ENCODE data around the gene FBXO22.

Gene FBXO22

GRCh38 chr15:75900577-75900976 is 3.1 kb upstream of the FBXO22 start:
- TF ChIP-seq ZNF580 (tag by site-specific recombination; IDR thresholded peaks at IDR 0.05): no peak
- TF ChIP-seq KLF10 (tag by site-specific recombination; IDR thresholded peaks at IDR 0.05): no peak
- TF ChIP-seq ZNF394 (tag by site-specific recombination; IDR thresholded peaks at IDR 0.05; ENCODE audit: borderline replicate concordance): no peak
- no peak for TF ChIP-seq ZNF488 (tag by site-specific recombination; IDR thresholded peaks at IDR 0.05)
- TF ChIP-seq ZNF549 (tag by site-specific recombination; IDR thresholded peaks at IDR 0.05): no peak
- TF ChIP-seq ZBTB1 (tag by site-specific recombination; IDR thresholded peaks at IDR 0.05): no peak
- TF ChIP-seq ZNF529 (tag by site-specific recombination; IDR thresholded peaks at IDR 0.05; ENCODE audit: insufficient replicate concordance): no peak
- no peak for TF ChIP-seq ZNF292 (tag by site-specific recombination; IDR thresholded peaks at IDR 0.05; ENCODE audit: borderline replicate concordance, low read depth)
- no peak for TF ChIP-seq ZFHX2 (tag by site-specific recombination; conservative IDR thresholded peaks at IDR 0.05)
- no peak for TF ChIP-seq ZBTB26 (tag by site-specific recombination; optimal IDR thresholded peaks at IDR 0.05)
- TF ChIP-seq ZNF148 (tag by site-specific recombination; IDR thresholded peaks at IDR 0.05; ENCODE audit: borderline replicate concordance): no peak
- TF ChIP-seq ZNF600 (tag by site-specific recombination; IDR thresholded peaks at IDR 0.05): no peak
- Histone ChIP-seq H3K27ac (ENCODE audit: extremely low read depth, low read depth, low read length) (no peak overlapping the region), H3K4me3 (ENCODE audit: low read depth, low read length) (no peak overlapping the region), H3K4me1 (ENCODE audit: control insufficient read depth, insufficient read depth, low read length) (peaks cover 19% of the 10 kb centered on the region), H3K36me3 (ENCODE audit: control insufficient read depth in 2 of 2, insufficient read depth in 1 of 2, low read length in 2 of 2) (peaks cover 3 to 13% of the 10 kb centered on the region in 2 experiments), H3K9me3 (ENCODE audit: control insufficient read depth, insufficient read depth, low read depth, low read length) (no peaks in the 10 kb centered on the region)
- CTCF ChIA-PET: no interaction called here
- POLR2A ChIA-PET: no interaction called here

GRCh38 chr15:75902129-75902557 is 1.5 kb upstream of the FBXO22 start:
- Histone ChIP-seq H3K27ac (ENCODE audit: extremely low read depth, low read depth, low read length) (no peak overlapping the region; the same call in 1 of the 2 replicates), H3K4me1 (ENCODE audit: control insufficient read depth, insufficient read depth, low read length) (peaks cover 19% of the 10 kb centered on the region), H3K4me3 (ENCODE audit: low read depth, low read length) (no peak overlapping the region), H3K9me3 (ENCODE audit: control insufficient read depth, insufficient read depth, low read depth, low read length) (no peaks in the 10 kb centered on the region), H3K36me3 (ENCODE audit: control insufficient read depth in 2 of 2, insufficient read depth in 1 of 2, low read length in 2 of 2) (peaks cover 10 to 28% of the 10 kb centered on the region in 2 experiments)
- ChIA-PET POLR2A (no interaction called here), CTCF (no interaction called here)
- no peak for TF ChIP-seq ZNF548 (tag by site-specific recombination; IDR thresholded peaks at IDR 0.05)
- no peak for TF ChIP-seq ZNF114 (tag by site-specific recombination; IDR thresholded peaks at IDR 0.05)
- no peak for TF ChIP-seq ZNF544 (tag by site-specific recombination; IDR thresholded peaks at IDR 0.05)
- no peak for TF ChIP-seq SETDB1 (IDR thresholded peaks at IDR 0.05; ENCODE audit: insufficient read length, low read length)
- no peak for TF ChIP-seq ZNF791 (tag by site-specific recombination; IDR thresholded peaks at IDR 0.05)
- no peak for TF ChIP-seq ZNF623 (tag by site-specific recombination; IDR thresholded peaks at IDR 0.05)
- TF ChIP-seq ZNF398 (tag by site-specific recombination; IDR thresholded peaks at IDR 0.05): no peak
- peak; percentile 70; the same call in 1 of the 2 replicates for TF ChIP-seq ZBTB48 (tag by site-specific recombination; IDR thresholded peaks at IDR 0.05)
- TF ChIP-seq PRDM4 (tag by site-specific recombination; IDR thresholded peaks at IDR 0.05): no peak
- no peak for TF ChIP-seq ZNF629 (tag by site-specific recombination; IDR thresholded peaks at IDR 0.05)
- peak; percentile 23 for TF ChIP-seq ZNF335 (tag by site-specific recombination; conservative IDR thresholded peaks at IDR 0.05)
- peak; percentile 24; the same call in 1 of the 2 replicates for TF ChIP-seq ZXDB (tag by site-specific recombination; IDR thresholded peaks at IDR 0.05)
- TF ChIP-seq OSR2 (tag by site-specific recombination; IDR thresholded peaks at IDR 0.05): 0 out of 2 replicates have a peak, but pooled peaks have one; percentile 28
- no peak for TF ChIP-seq ZSCAN23 (tag by site-specific recombination; IDR thresholded peaks at IDR 0.05)
- TF ChIP-seq ZNF558 (tag by site-specific recombination; IDR thresholded peaks at IDR 0.05): no peak
- peak; percentile 54; the same call in 1 of the 2 replicates for TF ChIP-seq PRDM1 (tag by site-specific recombination; IDR thresholded peaks at IDR 0.05)

All from HEK293 (cell line).